ENCODE data around the gene GABPB2.

The GABPB2 gene

GRCh38 chr1:151133018-151133806, 62.7 kb downstream of the GABPB2 start:
- DNase-seq = no peak

- no peak for DNase-seq
These were observed 63.8 kb downstream of the GABPB2 start for GRCh38 chr1:151134396-151134795.

- DNase-seq = no peak
These were observed 64.4 kb downstream of the GABPB2 start for GRCh38 chr1:151134991-151135390.

GRCh38 chr1:151135433-151136385, 65.1 kb downstream of the GABPB2 start:
- DNase-seq = no peak

- DNase-seq = no peak
These were observed 67.2 kb downstream of the GABPB2 start for GRCh38 chr1:151137789-151138188.

GRCh38 chr1:151142411-151143056, 72.0 kb downstream of the GABPB2 start:
- DNase-seq = no peak

- DNase-seq = no peak
These were observed 72.5 kb downstream of the GABPB2 start for GRCh38 chr1:151143057-151143435.

GRCh38 chr1:151143986-151144385, 73.4 kb downstream of the GABPB2 start:
- no peak for DNase-seq

GRCh38 chr1:151144474-151145303, 74.1 kb downstream of the GABPB2 start:
- no peak for DNase-seq

GRCh38 chr1:151145304-151146071, 74.9 kb downstream of the GABPB2 start:
- peak; percentile 25 for DNase-seq

- no peak for DNase-seq
These were observed 75.5 kb downstream of the GABPB2 start for GRCh38 chr1:151146072-151146411.

- DNase-seq = peak; percentile 89
These were observed 76.0 kb downstream of the GABPB2 start, which contains the start of gene SEMA6C for GRCh38 chr1:151146412-151147131. Gene SEMA6C (minus strand): TSS chr1:151146631. CDS start chr1:151142621, 4,010 bp downstream.

- DNase-seq = no peak
These were observed 76.6 kb downstream of the GABPB2 start for GRCh38 chr1:151147132-151147503.

- DNase-seq = no peak
These were observed 77.1 kb downstream of the GABPB2 start for GRCh38 chr1:151147665-151148064.

GRCh38 chr1:151156515-151156819, 85.9 kb downstream of the GABPB2 start, which contains the start of gene TNFAIP8L2:
Gene TNFAIP8L2 (plus strand): TSS chr1:151156649. CDS start chr1:151158698, 2,049 bp downstream.
- DNase-seq = peak; percentile 81

- peak; percentile 61 for DNase-seq
These were observed 86.5 kb downstream of the GABPB2 start for GRCh38 chr1:151157067-151157531.

- peak; percentile 64 for DNase-seq
These were observed 87.8 kb downstream of the GABPB2 start for GRCh38 chr1:151158326-151158725.

GRCh38 chr1:151158751-151159251, 88.2 kb downstream of the GABPB2 start:
- no peak for DNase-seq

GRCh38 chr1:151159373-151159772, 88.8 kb downstream of the GABPB2 start:
- no peak for DNase-seq

GRCh38 chr1:151164732-151165280, 94.2 kb downstream of the GABPB2 start:
- no peak for DNase-seq
